Stimulated activated CD8-positive, alpha-beta memory T cell treated with anti-CD3 and anti-CD28 coated beads, Interleukin-15, amount 100 ng/mL, for 48 hours (primary cell): ENCODE data around the gene ZDHHC3.

Experiments
- DNase-seq, 2 donors: peaks; one replicate each; pipeline ENCODE4 v3.0.0-alpha.2; 2020; ENCODE audit warnings: low read depth in 2 of 2

Gene ZDHHC3

GRCh38 chr3:44893097-44893496, 82.9 kb downstream of the ZDHHC3 start:
- DNase-seq = no peak

- no peak for DNase-seq
Measured at GRCh38 chr3:44892689-44893088, 83.3 kb downstream of the ZDHHC3 start.

- DNase-seq = no peak
Measured at GRCh38 chr3:44890852-44891251, 85.1 kb downstream of the ZDHHC3 start.

GRCh38 chr3:44890258-44890657, 85.7 kb downstream of the ZDHHC3 start:
- DNase-seq = no peak

- DNase-seq = no peak
Measured at GRCh38 chr3:44887101-44887500, 88.9 kb downstream of the ZDHHC3 start.

- DNase-seq = no peak
Measured at GRCh38 chr3:44886561-44886960, 89.4 kb downstream of the ZDHHC3 start.

- no peak for DNase-seq
Measured at GRCh38 chr3:44885618-44886017, 90.4 kb downstream of the ZDHHC3 start.

GRCh38 chr3:44883999-44884431, 92.0 kb downstream of the ZDHHC3 start:
- no peak for DNase-seq

- no peak for DNase-seq
Measured at GRCh38 chr3:44883213-44883955, 92.6 kb downstream of the ZDHHC3 start.

- no peak for DNase-seq
Measured at GRCh38 chr3:44880284-44880683, 95.7 kb downstream of the ZDHHC3 start.

GRCh38 chr3:44877333-44877732, 98.6 kb downstream of the ZDHHC3 start:
- DNase-seq = no peak

- DNase-seq = no peak
Measured at GRCh38 chr3:44875596-44875995, 100.4 kb downstream of the ZDHHC3 start.
